Measurements from ENCODE around the gene C1QTNF3. TPM values are rescaled to one million over a fixed set of nuclear protein-coding genes. Genes with fewer than 3 reads are reported as not detected.
"Not testable (repeated sequence)": the region's sequence is repeated elsewhere in the genome, so short reads cannot be mapped to it uniquely, and the experiment has no call there.

The C1QTNF3 gene
- 0.74 TPM in 1 of 2 replicates, not detected in the other for total RNA-seq (2014; rRNA removed; shearing (Covaris generic); ENCODE audit: low replicate concordance)

- DNase-seq (ENCODE audit: low read depth) = no peak
- in situ Hi-C loops (cut with HindIII; ENCODE audit: low pct_unique_long_range_greater_than_20kb, low sequenced_read_pairs) = no loop called here
These were observed at the start of gene C1QTNF3 for GRCh38 chr5:34043099-34043876. TSS of gene C1QTNF3 (minus strand) at chr5:34043213. CDS start at chr5:34043125, 88 bp downstream.

GRCh38 chr5:34091039-34091438, 48.0 kb upstream of the C1QTNF3 start:
- DNase-seq (ENCODE audit: low read depth); in situ Hi-C loops (cut with HindIII; ENCODE audit: low pct_unique_long_range_greater_than_20kb, low sequenced_read_pairs): not testable (repeated sequence)

- DNase-seq (ENCODE audit: low read depth); in situ Hi-C loops (cut with HindIII; ENCODE audit: low pct_unique_long_range_greater_than_20kb, low sequenced_read_pairs): not testable (repeated sequence)
These were observed 46.8 kb upstream of the C1QTNF3 start for GRCh38 chr5:34089802-34090201.

- DNase-seq (ENCODE audit: low read depth); in situ Hi-C loops (cut with HindIII; ENCODE audit: low pct_unique_long_range_greater_than_20kb, low sequenced_read_pairs): not testable (repeated sequence)
These were observed 44.7 kb upstream of the C1QTNF3 start for GRCh38 chr5:34087728-34088127.

GRCh38 chr5:34083898-34084297, 40.9 kb upstream of the C1QTNF3 start:
- DNase-seq (ENCODE audit: low read depth); in situ Hi-C loops (cut with HindIII; ENCODE audit: low pct_unique_long_range_greater_than_20kb, low sequenced_read_pairs): not testable (repeated sequence)

GRCh38 chr5:34079505-34079904, 36.5 kb upstream of the C1QTNF3 start:
- in situ Hi-C loops (cut with HindIII; ENCODE audit: low pct_unique_long_range_greater_than_20kb, low sequenced_read_pairs); DNase-seq (ENCODE audit: low read depth): not testable (repeated sequence)

GRCh38 chr5:34077636-34078035, 34.6 kb upstream of the C1QTNF3 start:
- in situ Hi-C loops (cut with HindIII; ENCODE audit: low pct_unique_long_range_greater_than_20kb, low sequenced_read_pairs) = not testable (repeated sequence)

GRCh38 chr5:34076719-34077364, 33.8 kb upstream of the C1QTNF3 start:
- DNase-seq (ENCODE audit: low read depth); in situ Hi-C loops (cut with HindIII; ENCODE audit: low pct_unique_long_range_greater_than_20kb, low sequenced_read_pairs): not testable (repeated sequence)

More at GRCh38 chr5:34077636-34078035, 34.6 kb upstream of the C1QTNF3 start:
- DNase-seq (ENCODE audit: low read depth) = not testable (repeated sequence)

GRCh38 chr5:34074472-34074871, 31.5 kb upstream of the C1QTNF3 start:
- in situ Hi-C loops (cut with HindIII; ENCODE audit: low pct_unique_long_range_greater_than_20kb, low sequenced_read_pairs); DNase-seq (ENCODE audit: low read depth): not testable (repeated sequence)

GRCh38 chr5:34074071-34074470, 31.1 kb upstream of the C1QTNF3 start:
- in situ Hi-C loops (cut with HindIII; ENCODE audit: low pct_unique_long_range_greater_than_20kb, low sequenced_read_pairs); DNase-seq (ENCODE audit: low read depth): not testable (repeated sequence)

GRCh38 chr5:34070626-34071025, 27.6 kb upstream of the C1QTNF3 start:
- in situ Hi-C loops (cut with HindIII; ENCODE audit: low pct_unique_long_range_greater_than_20kb, low sequenced_read_pairs) = not testable (repeated sequence)

GRCh38 chr5:34064656-34065055, 21.6 kb upstream of the C1QTNF3 start:
- no peak for DNase-seq (ENCODE audit: low read depth)
- in situ Hi-C loops (cut with HindIII; ENCODE audit: low pct_unique_long_range_greater_than_20kb, low sequenced_read_pairs) = no loop called here

More at GRCh38 chr5:34070626-34071025, 27.6 kb upstream of the C1QTNF3 start:
- not testable (repeated sequence) for DNase-seq (ENCODE audit: low read depth)

GRCh38 chr5:34062419-34062818, 19.4 kb upstream of the C1QTNF3 start:
- no peak for DNase-seq (ENCODE audit: low read depth)
- in situ Hi-C loops (cut with HindIII; ENCODE audit: low pct_unique_long_range_greater_than_20kb, low sequenced_read_pairs) = no loop called here

- in situ Hi-C loops (cut with HindIII; ENCODE audit: low pct_unique_long_range_greater_than_20kb, low sequenced_read_pairs) = no loop called here
- no peak for DNase-seq (ENCODE audit: low read depth)
These were observed 19.0 kb upstream of the C1QTNF3 start for GRCh38 chr5:34061993-34062392.

GRCh38 chr5:34059977-34060376, 17.0 kb upstream of the C1QTNF3 start:
- in situ Hi-C loops (cut with HindIII; ENCODE audit: low pct_unique_long_range_greater_than_20kb, low sequenced_read_pairs) = no loop called here
- DNase-seq (ENCODE audit: low read depth) = no peak

GRCh38 chr5:34058532-34058931, 15.5 kb upstream of the C1QTNF3 start:
- in situ Hi-C loops (cut with HindIII; ENCODE audit: low pct_unique_long_range_greater_than_20kb, low sequenced_read_pairs) = no loop called here
- no peak for DNase-seq (ENCODE audit: low read depth)

GRCh38 chr5:34057569-34057968, 14.6 kb upstream of the C1QTNF3 start:
- DNase-seq (ENCODE audit: low read depth) = no peak
- in situ Hi-C loops (cut with HindIII; ENCODE audit: low pct_unique_long_range_greater_than_20kb, low sequenced_read_pairs) = no loop called here

GRCh38 chr5:34057118-34057517, 14.1 kb upstream of the C1QTNF3 start:
- in situ Hi-C loops (cut with HindIII; ENCODE audit: low pct_unique_long_range_greater_than_20kb, low sequenced_read_pairs) = no loop called here
- DNase-seq (ENCODE audit: low read depth) = no peak

- no peak for DNase-seq (ENCODE audit: low read depth)
- in situ Hi-C loops (cut with HindIII; ENCODE audit: low pct_unique_long_range_greater_than_20kb, low sequenced_read_pairs) = no loop called here
These were observed 12.7 kb upstream of the C1QTNF3 start for GRCh38 chr5:34055667-34056066.

Measured in Caki2 (cell line).